ENCODE data around the gene COLQ. TPM values are rescaled to one million over a fixed set of nuclear protein-coding genes. Genes with fewer than 3 reads are reported as not detected.

The COLQ gene
- total RNA-seq, 1 experiment from 2014 or later, result not detected

DNA sequence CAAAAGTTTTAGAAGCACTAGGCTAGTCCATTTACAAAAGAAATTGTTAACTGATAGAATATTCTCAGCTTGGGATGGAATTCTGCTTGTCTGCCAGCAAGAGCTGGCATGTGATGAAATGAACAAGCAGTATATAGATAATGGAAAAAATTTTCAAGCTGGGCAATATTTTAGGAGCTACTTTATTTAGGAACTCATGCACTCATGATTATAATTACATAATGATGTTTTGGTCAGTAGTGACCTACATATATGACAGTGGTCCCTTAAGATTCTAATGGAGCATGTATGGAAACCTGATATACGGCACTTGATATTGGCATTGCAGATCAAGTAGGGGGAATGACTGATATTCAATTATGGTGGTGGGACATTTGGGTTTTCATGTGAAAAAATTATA, 88.0 kb downstream of the COLQ start:
- no peaks in the 10 kb centered on the region for H3K4me1 Mint-ChIP-seq (ENCODE audit: low read depth, unreplicated experiment)
- no peak for DNase-seq
- 0 out of 2 replicates have a peak, but pooled peaks cover 2% of the 10 kb centered on the region for H3K36me3 ChIP-seq (ENCODE audit: control insufficient read depth, insufficient read depth, low read length)
- no peak overlapping the region for H3K4me3 Mint-ChIP-seq (ENCODE audit: unreplicated experiment)
- TF ChIP-seq, protein P1, sequence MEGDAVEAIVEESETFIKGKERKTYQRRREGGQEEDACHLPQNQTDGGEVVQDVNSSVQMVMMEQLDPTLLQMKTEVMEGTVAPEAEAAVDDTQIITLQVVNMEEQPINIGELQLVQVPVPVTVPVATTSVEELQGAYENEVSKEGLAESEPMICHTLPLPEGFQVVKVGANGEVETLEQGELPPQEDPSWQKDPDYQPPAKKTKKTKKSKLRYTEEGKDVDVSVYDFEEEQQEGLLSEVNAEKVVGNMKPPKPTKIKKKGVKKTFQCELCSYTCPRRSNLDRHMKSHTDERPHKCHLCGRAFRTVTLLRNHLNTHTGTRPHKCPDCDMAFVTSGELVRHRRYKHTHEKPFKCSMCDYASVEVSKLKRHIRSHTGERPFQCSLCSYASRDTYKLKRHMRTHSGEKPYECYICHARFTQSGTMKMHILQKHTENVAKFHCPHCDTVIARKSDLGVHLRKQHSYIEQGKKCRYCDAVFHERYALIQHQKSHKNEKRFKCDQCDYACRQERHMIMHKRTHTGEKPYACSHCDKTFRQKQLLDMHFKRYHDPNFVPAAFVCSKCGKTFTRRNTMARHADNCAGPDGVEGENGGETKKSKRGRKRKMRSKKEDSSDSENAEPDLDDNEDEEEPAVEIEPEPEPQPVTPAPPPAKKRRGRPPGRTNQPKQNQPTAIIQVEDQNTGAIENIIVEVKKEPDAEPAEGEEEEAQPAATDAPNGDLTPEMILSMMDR (IDR thresholded peaks at IDR 0.05; ENCODE audit: insufficient read depth in 1 of 2, low read depth in 1 of 2, low read length in 1 of 2, severe bottlenecking in 1 of 2, unreplicated experiment in 1 of 2), result no peak
- no peak overlapping the region for H3K27ac Mint-ChIP-seq (ENCODE audit: unreplicated experiment)
- no TSS peak for BruUV-seq (replicated peaks)
- H3K9me3 Mint-ChIP-seq (ENCODE audit: unreplicated experiment), result no peaks in the 10 kb centered on the region
- H3K4me1 ChIP-seq, result no peaks in the 10 kb centered on the region
- H3K9me3 ChIP-seq, result no peaks in the 10 kb centered on the region
- H3K4me3 ChIP-seq (ENCODE audit: low read depth, low read length), result no peak overlapping the region
- H3K36me3 Mint-ChIP-seq (ENCODE audit: insufficient read depth, unreplicated experiment), result peaks cover 41% of the 10 kb centered on the region
- H3K27me3 ChIP-seq (replicated peaks; ENCODE audit: control insufficient read depth, insufficient read depth, low read length), result no peaks in the 10 kb centered on the region
- H3K27me3 Mint-ChIP-seq (ENCODE audit: insufficient read depth, unreplicated experiment), result no peaks in the 10 kb centered on the region
- ChIA-PET CTCF (no interaction called here), POLR2A (no interaction called here)
- intact Hi-C loops (cut with micrococcal nuclease; ENCODE audit: unreplicated experiment), result no loop called here

DNA sequence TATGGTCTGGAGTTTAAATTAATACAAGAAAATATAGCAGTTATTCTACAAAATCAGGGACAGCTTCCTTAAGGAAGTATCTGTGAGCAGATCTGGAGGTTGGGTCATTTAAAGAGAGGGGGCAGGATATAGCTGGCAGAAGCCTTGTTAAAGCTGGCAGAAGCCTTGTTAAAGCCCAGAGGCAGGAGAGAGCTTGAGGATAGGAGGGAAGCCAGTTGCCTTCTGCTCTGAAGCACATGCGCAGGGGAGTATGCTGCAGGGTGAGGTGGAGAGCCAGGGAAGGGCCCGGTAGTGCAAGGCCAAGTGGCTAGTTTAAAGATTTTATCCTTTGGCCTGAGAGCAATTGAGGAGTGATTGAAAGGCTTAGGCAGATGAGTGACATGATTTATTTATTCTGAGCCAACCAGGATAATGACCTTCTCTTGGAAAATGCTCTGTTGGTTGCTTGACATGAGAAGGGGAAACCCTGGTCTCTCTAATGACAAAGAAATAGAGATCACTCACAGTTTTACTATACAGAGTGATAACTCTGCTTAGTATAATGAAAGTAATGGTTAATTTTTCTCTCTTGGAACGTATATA, 90.2 kb downstream of the COLQ start:
- H3K36me3 ChIP-seq (ENCODE audit: control insufficient read depth, insufficient read depth, low read length), result 0 out of 2 replicates have a peak, but pooled peaks cover 2% of the 10 kb centered on the region
- no TSS peak for BruUV-seq (replicated peaks)

DNA sequence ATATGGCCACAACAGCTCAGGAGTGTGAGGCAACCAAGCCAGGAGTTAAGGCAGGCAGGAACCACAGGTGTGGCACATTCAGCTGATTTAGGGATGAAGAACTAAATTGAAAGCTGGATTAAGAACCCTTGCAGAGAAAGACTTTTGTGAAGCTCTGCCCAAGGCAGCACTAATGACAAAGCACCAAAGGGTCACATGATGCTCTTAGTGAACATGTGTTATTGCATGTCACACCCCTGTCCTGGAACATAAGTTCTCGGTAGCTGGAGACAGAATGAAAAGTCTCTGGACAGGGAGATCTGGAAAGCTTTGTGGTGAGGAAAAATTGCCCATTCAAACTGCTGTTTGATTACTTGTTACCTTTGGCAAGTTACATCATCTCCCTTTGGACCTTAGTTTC, 90.9 kb downstream of the COLQ start:
- Histone ChIP-seq H3K27me3 (replicated peaks; ENCODE audit: control insufficient read depth, insufficient read depth, low read length) (no peaks in the 10 kb centered on the region), H3K4me1 (no peaks in the 10 kb centered on the region), H3K4me3 (ENCODE audit: low read depth, low read length) (no peak overlapping the region), H3K36me3 (ENCODE audit: control insufficient read depth, insufficient read depth, low read length) (0 out of 2 replicates have a peak, but pooled peaks cover 2% of the 10 kb centered on the region), H3K9me3 (no peaks in the 10 kb centered on the region)
- H3K4me3 Mint-ChIP-seq (ENCODE audit: unreplicated experiment), result no peak overlapping the region
- intact Hi-C loops (cut with micrococcal nuclease; ENCODE audit: unreplicated experiment), result no loop called here
- CTCF ChIA-PET, result no interaction called here
- H3K27me3 Mint-ChIP-seq (ENCODE audit: insufficient read depth, unreplicated experiment), result no peaks in the 10 kb centered on the region
- TF ChIP-seq, protein P1 (IDR thresholded peaks at IDR 0.05; ENCODE audit: insufficient read depth in 1 of 2, low read depth in 1 of 2, low read length in 1 of 2, severe bottlenecking in 1 of 2, unreplicated experiment in 1 of 2), result no peak
- no peak overlapping the region for H3K27ac Mint-ChIP-seq (ENCODE audit: unreplicated experiment)
- no TSS peak for BruUV-seq (replicated peaks)
- H3K36me3 Mint-ChIP-seq (ENCODE audit: insufficient read depth, unreplicated experiment), result peaks cover 30% of the 10 kb centered on the region
- no peaks in the 10 kb centered on the region for H3K4me1 Mint-ChIP-seq (ENCODE audit: low read depth, unreplicated experiment)
- POLR2A ChIA-PET, result no interaction called here
- no peaks in the 10 kb centered on the region for H3K9me3 Mint-ChIP-seq (ENCODE audit: unreplicated experiment)
- no peak for DNase-seq

More for the DNA sequence above, 90.2 kb downstream of the COLQ start:
- no peaks in the 10 kb centered on the region for H3K27me3 Mint-ChIP-seq (ENCODE audit: insufficient read depth, unreplicated experiment)
- H3K36me3 Mint-ChIP-seq (ENCODE audit: insufficient read depth, unreplicated experiment), result peaks cover 35% of the 10 kb centered on the region
- H3K27ac Mint-ChIP-seq (ENCODE audit: unreplicated experiment), result no peak overlapping the region
- ChIA-PET POLR2A (no interaction called here), CTCF (no interaction called here)
- Histone ChIP-seq H3K9me3 (no peaks in the 10 kb centered on the region), H3K4me1 (no peaks in the 10 kb centered on the region), H3K4me3 (ENCODE audit: low read depth, low read length) (no peak overlapping the region), H3K27me3 (replicated peaks; ENCODE audit: control insufficient read depth, insufficient read depth, low read length) (no peaks in the 10 kb centered on the region)
- no peaks in the 10 kb centered on the region for H3K4me1 Mint-ChIP-seq (ENCODE audit: low read depth, unreplicated experiment)
- DNase-seq, result no peak
- intact Hi-C loops (cut with micrococcal nuclease; ENCODE audit: unreplicated experiment), result no loop called here
- no peaks in the 10 kb centered on the region for H3K9me3 Mint-ChIP-seq (ENCODE audit: unreplicated experiment)
- H3K4me3 Mint-ChIP-seq (ENCODE audit: unreplicated experiment), result no peak overlapping the region
- TF ChIP-seq, protein P1 (IDR thresholded peaks at IDR 0.05; ENCODE audit: insufficient read depth in 1 of 2, low read depth in 1 of 2, low read length in 1 of 2, severe bottlenecking in 1 of 2, unreplicated experiment in 1 of 2), result no peak
